ENCODE results near the gene TLL2.
"Not testable (repeated sequence)": the region's sequence is repeated elsewhere in the genome, so short reads cannot be mapped to it uniquely, and the experiment has no call there.

TLL2 gene
- 0 to 4.4 (median 0.13) reads per million in 17 experiments for total RNA-seq

DNA sequence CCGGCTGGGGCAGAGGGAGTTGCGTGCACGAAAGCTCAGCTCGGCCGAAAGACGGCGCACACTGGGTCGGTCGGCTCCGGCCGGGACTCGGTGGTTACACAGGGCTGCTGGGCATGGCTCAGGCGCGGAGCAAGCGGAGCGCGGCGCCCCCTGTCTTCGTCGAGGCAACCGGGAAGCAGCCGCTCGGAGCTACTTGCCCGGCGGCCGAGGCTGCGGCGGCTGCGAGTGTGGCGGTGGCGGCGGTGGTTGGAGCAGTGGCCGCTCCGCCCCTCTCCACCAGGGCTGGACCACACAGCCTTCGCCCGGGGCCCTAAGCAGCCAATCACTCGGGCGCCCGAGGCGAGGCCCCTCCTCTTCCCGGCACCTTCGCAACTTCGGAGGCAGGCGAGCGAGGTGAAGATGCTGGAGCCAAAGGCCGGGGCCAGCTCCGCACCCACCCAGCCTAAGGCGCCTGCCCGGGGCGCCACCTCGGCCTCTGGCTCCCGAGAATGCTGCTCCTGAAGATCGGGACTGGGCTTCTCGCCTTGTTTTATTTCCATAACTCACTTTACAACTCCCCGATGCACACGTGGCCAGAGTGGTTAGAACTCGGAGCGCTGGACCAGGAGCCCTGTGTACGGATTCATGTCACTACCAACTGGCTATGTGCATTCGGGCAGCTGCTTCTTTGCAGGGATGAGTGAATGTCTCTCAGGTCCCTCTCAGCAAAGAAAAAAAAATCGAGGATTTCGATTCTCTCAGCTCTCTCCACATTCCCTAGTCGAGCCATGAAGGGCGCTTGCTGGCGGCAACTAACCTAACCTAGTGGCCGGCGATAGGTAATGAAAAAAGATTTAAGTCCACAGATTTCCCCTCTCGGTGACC is at the start of gene TLL2:
Gene TLL2, minus strand, starts transcription at position 229 of the 864 bp plus-strand sequence. CDS start 241 bp downstream, outside the sequence.
- peak; percentile 77 to 92 (median 84) for DNase-seq

DNA sequence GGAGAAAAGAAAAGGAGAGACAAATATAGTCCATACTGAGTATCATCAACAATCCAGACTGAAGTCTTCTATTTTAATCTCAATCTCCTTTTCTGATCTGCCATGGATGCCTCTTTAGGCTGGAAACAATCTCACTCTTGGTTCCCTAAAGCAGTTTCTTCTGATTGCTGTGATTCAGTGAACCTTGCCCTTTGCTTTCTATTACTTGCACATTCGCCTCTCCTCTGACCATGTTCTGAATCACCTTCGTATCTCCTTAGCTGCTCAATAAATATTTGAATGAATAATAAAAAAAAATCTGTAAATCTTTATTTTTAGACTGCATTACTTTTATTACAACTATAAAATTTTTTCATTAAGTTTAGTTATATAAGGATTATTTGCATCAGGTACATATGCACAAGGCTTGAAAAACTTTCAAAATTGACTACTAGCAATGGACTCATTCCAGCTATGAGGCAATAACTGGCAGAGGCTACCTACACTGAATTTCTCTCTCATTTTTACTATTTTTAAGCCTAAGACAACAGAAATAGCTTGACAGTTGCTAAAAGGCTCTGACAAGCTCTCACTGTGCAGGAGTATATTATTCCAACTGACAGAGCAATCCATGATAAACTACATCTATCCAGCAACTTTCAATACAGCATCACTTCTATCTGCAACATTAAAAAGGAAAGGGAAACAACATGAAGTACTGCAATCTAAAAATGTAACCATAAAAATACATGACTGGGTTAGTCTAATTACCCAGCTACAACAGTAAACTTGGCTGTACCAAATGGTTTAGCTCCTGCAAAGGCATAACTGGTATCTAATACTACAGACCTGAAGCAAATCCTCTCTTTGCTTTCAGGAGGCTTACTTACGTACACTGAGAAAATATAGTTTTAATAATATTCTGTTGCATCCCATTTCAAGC is 47.5 kb upstream of the TLL2 start:
- no peak for DNase-seq

DNA sequence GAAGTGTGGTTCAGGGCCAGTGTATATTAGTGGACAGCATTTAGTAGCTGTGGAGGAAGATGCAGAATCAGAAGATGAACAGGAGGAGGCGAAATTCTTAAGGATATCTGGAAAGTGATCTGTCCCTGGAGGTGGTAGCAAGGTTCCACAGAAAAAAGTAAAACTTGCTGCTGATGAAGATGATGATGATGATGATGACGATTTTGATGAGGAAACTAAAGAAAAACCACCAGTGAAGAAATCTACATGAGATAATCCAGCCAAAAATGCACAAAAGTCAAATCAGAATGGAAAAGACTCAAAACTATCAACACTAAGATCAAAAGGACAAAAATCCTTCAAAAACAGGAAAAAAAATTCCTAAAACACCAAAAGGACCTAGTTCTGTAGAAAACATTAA is 46.8 kb upstream of the TLL2 start:
- no peak for DNase-seq

DNA sequence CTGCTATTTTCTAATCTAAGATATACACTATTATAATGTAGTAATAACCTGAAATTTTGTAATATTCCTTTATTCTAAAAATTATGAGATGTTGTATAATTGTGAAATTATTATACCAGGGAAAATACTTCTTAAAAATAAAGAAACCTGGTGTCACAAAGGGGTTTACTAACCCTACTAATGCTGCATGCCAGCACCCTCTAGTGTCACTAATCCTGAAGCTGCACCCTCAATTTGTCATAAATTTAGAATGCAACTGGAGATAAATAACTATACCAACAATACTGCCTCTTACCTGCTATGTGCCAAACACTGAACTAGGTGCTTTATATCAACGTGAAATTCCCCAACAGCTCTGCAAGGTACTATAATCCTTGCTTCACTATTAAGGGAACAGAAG is 42.3 kb upstream of the TLL2 start:
- DNase-seq, result peak in 3 of 4 experiments; percentile 11 to 28 (median 19)

- no peak for DNase-seq
Measured at GRCh38 chr10:96555330-96555729, 41.6 kb upstream of the TLL2 start.

- DNase-seq, result no peak
Measured at GRCh38 chr10:96548589-96548988, 34.9 kb upstream of the TLL2 start.

- DNase-seq, result not testable (repeated sequence)
Measured at GRCh38 chr10:96545558-96545957, 31.8 kb upstream of the TLL2 start.

DNA sequence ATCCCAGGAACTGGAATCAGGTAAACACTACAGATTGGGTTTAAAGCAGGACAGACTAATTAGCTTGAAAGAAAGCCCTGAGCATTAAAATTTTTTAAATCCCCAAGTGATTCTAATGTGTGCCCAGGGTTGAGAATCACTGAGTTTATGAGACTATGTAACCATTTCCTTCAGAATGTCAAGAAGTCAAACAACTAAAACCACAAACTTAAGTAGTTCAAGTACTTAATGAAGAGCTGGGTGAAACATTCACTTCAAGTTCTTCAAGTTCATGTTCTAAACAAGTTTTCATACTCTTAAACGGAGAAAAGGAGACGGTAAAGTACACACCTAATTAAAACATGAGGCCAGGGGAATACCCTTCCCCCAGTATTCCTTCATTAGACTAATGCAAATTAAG is 28.2 kb upstream of the TLL2 start:
- no peak for DNase-seq

GRCh38 chr10:96540240-96540639 is 26.5 kb upstream of the TLL2 start:
- no peak for DNase-seq

DNA sequence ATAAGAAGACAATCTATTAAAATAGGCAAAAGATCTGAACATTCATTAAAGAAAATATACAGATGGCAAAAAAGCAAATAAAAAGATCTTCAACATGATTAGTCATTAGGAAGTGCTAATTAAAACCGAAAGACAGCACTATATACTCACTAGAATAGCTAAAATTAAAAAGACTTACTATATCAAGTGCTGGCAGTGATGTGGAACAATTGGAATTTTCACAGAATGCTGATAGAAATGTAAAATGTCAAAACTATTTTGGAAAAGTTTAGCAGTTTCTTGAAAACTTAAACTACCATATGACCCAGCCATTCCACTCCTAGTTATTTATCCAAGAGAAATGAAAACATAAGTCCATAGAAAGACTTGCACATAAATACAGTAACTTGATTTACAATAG is 25.0 kb upstream of the TLL2 start:
- DNase-seq, result no peak

- no peak for DNase-seq
Measured at GRCh38 chr10:96536129-96536528, 22.4 kb upstream of the TLL2 start.

DNA sequence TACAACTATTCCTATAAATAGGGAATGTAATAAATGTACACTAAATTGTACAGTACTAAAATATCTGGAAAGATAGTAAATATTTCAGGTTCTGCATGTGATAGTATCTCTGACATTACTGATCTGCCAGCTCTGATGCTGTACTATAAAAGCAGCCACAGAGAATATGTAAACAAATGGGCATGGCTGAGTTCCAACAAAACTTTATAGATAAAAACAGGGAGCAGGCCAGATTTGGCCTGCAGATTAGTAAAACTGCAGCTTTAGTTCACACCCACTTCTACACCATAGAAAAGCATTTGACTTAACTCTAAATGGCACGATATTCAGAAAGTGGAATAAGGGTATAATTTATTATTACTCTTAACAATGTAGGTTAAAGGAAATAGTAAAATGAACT is 18.8 kb upstream of the TLL2 start:
- no peak for DNase-seq

DNA sequence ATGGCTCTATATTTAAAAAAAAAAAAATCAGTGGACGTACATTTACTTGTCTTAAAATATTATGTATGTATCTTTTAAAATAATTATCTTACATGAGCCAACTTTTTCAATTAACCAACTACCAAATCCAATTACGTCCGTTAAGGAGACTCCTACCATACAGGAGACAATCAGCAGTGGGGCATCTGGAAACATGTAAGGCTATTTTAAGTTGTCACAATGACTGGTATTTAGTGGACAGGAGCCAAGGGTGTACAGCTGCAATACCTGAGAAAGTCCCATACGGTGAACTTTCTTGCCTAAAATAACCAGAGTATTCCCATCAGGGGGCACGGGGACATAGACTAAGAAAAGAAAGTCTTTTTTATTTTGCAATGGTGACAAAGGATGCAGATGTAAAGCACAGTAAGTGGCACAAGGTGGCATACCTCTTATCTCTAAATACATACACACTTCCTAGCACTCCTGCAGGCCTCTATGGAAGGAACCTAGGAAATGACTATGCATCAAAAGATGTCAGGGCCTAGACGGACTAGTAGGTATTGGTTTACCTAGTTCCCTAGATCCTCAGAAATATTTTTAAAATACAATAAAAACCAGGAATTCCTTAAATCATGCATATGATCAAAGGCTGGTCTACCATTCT is 16.0 kb upstream of the TLL2 start:
- DNase-seq, result no peak

- no peak for DNase-seq
Measured at GRCh38 chr10:96524741-96525140, 11.0 kb upstream of the TLL2 start.

DNA sequence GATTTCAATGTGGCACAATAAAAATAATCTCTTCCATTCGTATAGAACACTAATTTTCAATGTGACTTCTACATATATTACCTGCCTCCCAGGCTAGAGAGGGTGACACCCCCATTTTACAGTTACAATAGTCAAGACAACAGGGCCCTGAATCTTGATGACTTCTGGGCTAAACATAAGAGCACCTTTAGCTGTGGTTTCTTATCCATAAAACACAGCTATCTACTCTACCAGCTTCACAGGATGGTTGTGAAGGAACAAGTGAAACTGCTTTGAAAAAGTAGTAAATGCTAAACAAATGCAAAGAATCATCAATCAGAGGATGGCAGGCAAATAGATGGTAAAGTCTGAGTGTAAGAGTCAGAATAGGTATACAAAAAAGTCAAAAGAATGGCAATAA is 3.6 kb upstream of the TLL2 start:
- no peak for DNase-seq

- DNase-seq, result no peak
Measured at GRCh38 chr10:96516337-96516736, 2.6 kb upstream of the TLL2 start.

DNA sequence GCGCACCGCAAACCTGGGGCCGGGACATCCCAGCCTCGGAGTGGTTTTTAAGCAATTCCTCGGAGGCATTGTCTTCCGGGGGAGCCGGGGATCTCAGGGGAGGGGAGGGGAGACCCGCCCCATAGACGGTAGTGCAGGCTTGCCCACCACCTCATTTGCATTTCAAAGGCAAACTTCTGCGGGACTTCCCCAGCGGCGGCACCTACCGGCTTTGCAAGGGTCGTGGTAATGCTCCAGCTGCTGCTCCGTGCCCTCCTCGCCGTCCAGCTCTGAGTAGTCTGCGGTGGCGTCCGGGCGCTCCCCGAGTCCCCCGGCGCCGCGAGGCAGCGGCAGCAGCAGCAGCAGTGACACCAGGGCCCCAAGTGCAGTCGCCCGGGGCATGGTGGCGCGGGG is 425 bp downstream of the TLL2 start:
- DNase-seq, result no peak

DNA sequence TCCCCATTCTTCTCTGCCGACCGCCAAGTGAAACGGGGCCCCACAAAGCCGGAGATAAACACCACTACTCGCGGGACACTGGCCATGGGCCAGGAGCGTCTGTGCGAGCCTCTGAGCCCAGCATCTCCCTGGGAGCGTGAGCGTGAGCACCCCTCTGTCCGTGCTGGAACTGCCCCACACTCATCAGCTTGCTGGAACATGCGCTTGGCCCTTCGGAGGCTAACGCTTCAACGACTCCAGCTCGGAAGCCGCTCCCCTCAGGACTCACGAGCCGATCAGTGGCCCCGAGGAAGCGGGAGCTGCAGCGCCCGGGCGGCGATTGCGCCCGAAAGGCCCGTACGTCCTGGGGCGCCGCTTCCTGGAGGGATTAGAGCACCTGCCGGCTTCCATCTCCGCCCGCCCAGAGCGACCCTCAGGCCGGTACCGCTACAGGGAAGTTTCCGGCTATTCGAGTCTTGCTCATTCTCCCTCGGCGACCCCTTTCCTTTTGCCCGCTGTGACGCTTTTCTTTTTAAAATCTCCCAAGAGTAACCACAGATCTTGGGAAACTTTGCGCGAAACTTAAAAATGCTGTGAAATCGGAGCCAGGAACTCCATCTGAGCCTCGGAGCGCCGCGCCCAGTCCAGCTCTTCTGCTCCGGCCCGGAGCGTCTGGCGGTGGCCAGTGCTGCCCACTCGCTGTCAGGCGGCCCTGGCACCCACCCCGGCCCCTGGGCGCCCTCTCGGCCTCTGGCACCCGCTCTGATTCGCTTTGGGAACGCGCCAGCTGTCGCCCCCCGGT is 1.0 kb downstream of the TLL2 start:
- DNase-seq, result peak; percentile 21 to 49 (median 32)

DNA sequence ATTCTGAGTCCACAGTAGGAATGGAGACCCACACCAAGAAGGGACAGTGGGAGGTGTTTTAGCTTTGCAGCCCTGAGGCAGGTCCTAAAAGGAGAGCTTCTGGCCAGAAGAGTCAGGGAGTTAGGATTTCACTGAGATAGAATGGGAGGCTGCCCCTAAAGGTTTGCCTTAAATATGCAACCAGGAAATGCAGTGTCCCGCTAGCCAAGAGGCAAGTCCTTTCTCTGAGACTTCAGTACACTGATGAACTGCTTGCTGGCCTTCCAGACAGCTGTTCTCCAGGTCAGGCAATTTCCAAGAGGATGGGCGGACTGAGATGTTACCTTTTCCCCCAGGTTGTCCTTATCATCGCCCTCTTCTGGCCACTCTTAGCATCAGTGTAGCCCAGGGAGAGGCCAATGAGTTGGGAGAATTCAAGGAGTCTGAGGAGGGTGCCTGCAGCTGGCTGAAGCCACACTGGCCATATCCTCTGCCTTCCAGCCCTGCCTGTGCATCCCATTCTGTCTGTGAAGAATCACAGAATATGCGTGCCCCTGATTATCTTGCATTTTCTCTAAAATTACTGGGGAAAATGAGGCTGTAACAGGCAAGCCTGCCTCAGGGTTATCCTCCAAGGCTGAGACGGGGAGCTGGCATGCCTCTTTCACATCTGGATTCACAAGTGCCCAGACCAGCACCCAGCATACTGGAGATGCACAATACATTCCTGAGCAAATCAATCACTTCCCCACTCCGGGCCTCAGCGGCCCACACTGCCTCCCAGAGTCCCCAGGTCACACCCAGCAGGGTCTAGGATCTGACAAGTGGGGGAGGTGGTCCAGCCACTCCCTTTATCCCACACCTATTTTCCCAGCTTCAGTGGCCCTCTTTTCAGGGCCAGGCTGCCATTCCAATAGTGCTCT is 2.4 kb downstream of the TLL2 start:
- peak; percentile 22 to 44 (median 33) for DNase-seq

- DNase-seq, result no peak
Measured at GRCh38 chr10:96509017-96509641, 4.6 kb downstream of the TLL2 start.

DNA sequence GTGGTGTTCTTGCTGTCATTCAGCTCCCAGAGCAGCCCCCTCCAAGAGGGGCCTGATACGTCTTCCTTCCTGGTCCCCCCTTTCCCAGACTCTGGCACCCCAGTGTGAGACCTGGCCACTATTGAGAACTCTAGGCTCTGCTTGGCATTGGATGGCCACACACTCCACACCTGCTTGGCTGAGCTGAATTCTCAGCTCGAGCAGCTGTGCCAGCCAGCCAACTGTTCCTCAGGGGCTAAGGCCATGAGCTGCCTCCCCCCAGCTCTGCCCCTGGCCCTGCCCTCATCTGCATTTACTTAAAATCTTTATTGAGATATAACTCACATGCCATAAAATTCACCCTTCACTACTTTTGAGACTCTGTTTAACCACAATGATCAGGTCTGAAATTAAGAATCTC is 6.7 kb downstream of the TLL2 start:
- no peak for DNase-seq
